HFF-Myc (cell line): ENCODE results near the gene SP140.

Experiments used
- DNase-seq: peaks from one replicate; pipeline ENCODE4 v3.0.0-alpha.2; 2011; ENCODE audit warnings: low read depth; ENCODE audit errors: extremely low read depth
- H3K4me3 ChIP-seq: replicated peaks from 2 replicates; pipeline ENCODE4 v1.5.1; 2011; ENCODE audit warnings: low read depth, mild to moderate bottlenecking, control low read depth, low read length
- TF ChIP-seq, protein P1 (sequence below): IDR thresholded peaks from 2 replicates; pipeline ENCODE4 v1.5.1; 2012; ENCODE audit warnings: mild to moderate bottlenecking, low read depth, low read length, control low read depth; ENCODE audit errors: missing control alignments

SP140 gene

DNA sequence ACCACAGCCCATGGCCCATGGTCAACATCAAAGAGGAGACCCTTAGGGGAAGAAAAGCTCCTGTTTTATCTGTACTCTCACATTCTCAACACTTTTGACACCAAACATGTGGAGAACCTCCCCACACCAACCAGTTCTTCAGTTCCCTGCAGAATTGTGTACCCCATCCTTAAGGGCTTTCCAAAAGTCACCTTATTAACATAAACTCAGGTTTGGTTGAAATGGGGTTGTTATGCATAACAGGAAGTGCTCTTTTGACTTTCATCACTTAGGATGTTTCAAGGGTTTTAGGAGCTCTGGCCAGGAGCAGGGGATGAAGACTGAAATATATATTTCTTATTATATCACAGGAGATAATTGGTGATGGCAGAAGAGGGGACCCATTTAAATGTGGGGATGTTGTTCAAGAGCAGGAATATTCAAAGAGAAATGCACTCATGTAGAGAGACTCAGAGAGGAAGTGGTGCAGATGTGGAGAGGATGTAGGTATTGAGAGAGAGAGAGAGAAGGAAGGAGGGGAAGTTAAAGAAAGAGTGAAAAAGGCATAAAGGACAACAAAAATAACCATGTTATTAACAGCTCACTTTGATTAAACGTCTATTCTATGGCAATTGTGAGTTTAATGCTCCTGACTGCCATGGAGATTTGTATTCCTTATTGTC, 136.6 kb downstream of the SP140 start:
- TF ChIP-seq, protein P1, sequence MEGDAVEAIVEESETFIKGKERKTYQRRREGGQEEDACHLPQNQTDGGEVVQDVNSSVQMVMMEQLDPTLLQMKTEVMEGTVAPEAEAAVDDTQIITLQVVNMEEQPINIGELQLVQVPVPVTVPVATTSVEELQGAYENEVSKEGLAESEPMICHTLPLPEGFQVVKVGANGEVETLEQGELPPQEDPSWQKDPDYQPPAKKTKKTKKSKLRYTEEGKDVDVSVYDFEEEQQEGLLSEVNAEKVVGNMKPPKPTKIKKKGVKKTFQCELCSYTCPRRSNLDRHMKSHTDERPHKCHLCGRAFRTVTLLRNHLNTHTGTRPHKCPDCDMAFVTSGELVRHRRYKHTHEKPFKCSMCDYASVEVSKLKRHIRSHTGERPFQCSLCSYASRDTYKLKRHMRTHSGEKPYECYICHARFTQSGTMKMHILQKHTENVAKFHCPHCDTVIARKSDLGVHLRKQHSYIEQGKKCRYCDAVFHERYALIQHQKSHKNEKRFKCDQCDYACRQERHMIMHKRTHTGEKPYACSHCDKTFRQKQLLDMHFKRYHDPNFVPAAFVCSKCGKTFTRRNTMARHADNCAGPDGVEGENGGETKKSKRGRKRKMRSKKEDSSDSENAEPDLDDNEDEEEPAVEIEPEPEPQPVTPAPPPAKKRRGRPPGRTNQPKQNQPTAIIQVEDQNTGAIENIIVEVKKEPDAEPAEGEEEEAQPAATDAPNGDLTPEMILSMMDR: no peak
- DNase-seq: no peak
- H3K4me3 ChIP-seq: no peak overlapping the region
